HG03139 (cell line): ENCODE results near the gene CHORDC1.
A peak's percentile ranks its signal among the peaks of the same experiment; 100 is the strongest.
"Not testable (repeated sequence)": the region's sequence is repeated elsewhere in the genome, so short reads cannot be mapped to it uniquely, and the experiment has no call there.

Experiments
- ATAC-seq: cut with Tn5 transposase; IDR thresholded peaks from one replicate; pipeline ENCODE4 v1.9.1; 2021; ENCODE audit not compliant: unreplicated experiment

Gene CHORDC1

GRCh38 chr11:90218606-90219005 is 4.2 kb downstream of the CHORDC1 start:
- no peak for ATAC-seq

- no peak for ATAC-seq
Observed at GRCh38 chr11:90216611-90217010, 6.2 kb downstream of the CHORDC1 start.

- no peak for ATAC-seq
Observed at GRCh38 chr11:90213322-90213721, 9.5 kb downstream of the CHORDC1 start.

GRCh38 chr11:90208857-90209256 is 14.0 kb downstream of the CHORDC1 start:
- no peak for ATAC-seq

GRCh38 chr11:90207992-90208391 is 14.9 kb downstream of the CHORDC1 start:
- ATAC-seq: not testable (repeated sequence)

GRCh38 chr11:90204832-90205646 is 17.8 kb downstream of the CHORDC1 start:
- ATAC-seq: peak; percentile 75

- ATAC-seq: no peak
Observed at GRCh38 chr11:90204407-90204806, 18.4 kb downstream of the CHORDC1 start.

GRCh38 chr11:90202342-90202741 is 20.5 kb downstream of the CHORDC1 start:
- ATAC-seq: no peak

GRCh38 chr11:90197377-90197776 is 25.5 kb downstream of the CHORDC1 start:
- no peak for ATAC-seq

- ATAC-seq: no peak
Observed at GRCh38 chr11:90192869-90193582, 29.8 kb downstream of the CHORDC1 start.

GRCh38 chr11:90189011-90189410 is 33.8 kb downstream of the CHORDC1 start:
- no peak for ATAC-seq

GRCh38 chr11:90187839-90188238 is 35.0 kb downstream of the CHORDC1 start:
- ATAC-seq: no peak

- no peak for ATAC-seq
Observed at GRCh38 chr11:90179923-90180322, 42.9 kb downstream of the CHORDC1 start.

- ATAC-seq: no peak
Observed at GRCh38 chr11:90178751-90179150, 44.1 kb downstream of the CHORDC1 start.

GRCh38 chr11:90176069-90176468 is 46.8 kb downstream of the CHORDC1 start:
- no peak for ATAC-seq

- ATAC-seq: no peak
Observed at GRCh38 chr11:90171359-90171758, 51.5 kb downstream of the CHORDC1 start.

- no peak for ATAC-seq
Observed at GRCh38 chr11:90168571-90168970, 54.3 kb downstream of the CHORDC1 start.

- not testable (repeated sequence) for ATAC-seq
Observed at GRCh38 chr11:90167704-90168103, 55.1 kb downstream of the CHORDC1 start.

GRCh38 chr11:90166982-90167573 is 55.8 kb downstream of the CHORDC1 start:
- not testable (repeated sequence) for ATAC-seq
